ENCODE data around the gene SMOC1. TPM values are rescaled to one million over a fixed set of nuclear protein-coding genes. Genes with fewer than 3 reads are reported as not detected.

SMOC1 gene
- total RNA-seq, 1 donor from 2014 or later: 89.3 TPM

DNA sequence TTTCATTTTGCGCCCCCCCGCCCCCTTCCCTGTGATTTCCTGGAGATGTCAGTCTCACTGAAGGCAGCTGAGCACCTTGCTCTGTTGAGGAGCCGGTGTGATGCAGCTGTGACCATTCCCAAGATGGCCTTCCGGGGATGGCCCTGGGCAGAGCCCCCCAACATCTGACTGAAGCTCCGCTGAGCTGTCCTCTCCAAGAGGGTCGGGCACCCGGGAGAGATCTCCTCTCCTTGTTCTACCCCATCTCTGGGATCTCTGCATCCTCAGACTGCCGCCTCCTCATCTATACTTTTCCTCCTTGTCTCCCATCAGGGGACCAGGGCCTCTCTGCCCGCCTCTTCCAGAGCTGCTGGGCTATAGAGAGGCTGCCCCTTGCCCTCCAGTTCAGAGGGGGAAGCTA is 965 bp upstream of the SMOC1 start:
- H3K36me3 ChIP-seq: peaks cover 3% of the 10 kb centered on the region
- Mint-ChIP-seq H3K4me1 (peaks cover 46% of the 10 kb centered on the region), H3K4me3 (peak overlapping the region; percentile 80), H3K36me3 (peaks cover 2% of the 10 kb centered on the region), H3K9me3 (peaks cover 3% of the 10 kb centered on the region), H3K27me3 (ENCODE audit: insufficient read depth, low read depth) (peaks cover 3% of the 10 kb centered on the region), H3K27ac (no peak overlapping the region)
- H3K9me3 ChIP-seq (ENCODE audit: low read depth): no peaks in the 10 kb centered on the region
- TF ChIP-seq, protein P1, sequence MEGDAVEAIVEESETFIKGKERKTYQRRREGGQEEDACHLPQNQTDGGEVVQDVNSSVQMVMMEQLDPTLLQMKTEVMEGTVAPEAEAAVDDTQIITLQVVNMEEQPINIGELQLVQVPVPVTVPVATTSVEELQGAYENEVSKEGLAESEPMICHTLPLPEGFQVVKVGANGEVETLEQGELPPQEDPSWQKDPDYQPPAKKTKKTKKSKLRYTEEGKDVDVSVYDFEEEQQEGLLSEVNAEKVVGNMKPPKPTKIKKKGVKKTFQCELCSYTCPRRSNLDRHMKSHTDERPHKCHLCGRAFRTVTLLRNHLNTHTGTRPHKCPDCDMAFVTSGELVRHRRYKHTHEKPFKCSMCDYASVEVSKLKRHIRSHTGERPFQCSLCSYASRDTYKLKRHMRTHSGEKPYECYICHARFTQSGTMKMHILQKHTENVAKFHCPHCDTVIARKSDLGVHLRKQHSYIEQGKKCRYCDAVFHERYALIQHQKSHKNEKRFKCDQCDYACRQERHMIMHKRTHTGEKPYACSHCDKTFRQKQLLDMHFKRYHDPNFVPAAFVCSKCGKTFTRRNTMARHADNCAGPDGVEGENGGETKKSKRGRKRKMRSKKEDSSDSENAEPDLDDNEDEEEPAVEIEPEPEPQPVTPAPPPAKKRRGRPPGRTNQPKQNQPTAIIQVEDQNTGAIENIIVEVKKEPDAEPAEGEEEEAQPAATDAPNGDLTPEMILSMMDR (IDR thresholded peaks at IDR 0.05): no peak
- TF ChIP-seq EZH2phosphoT487 (IDR thresholded peaks at IDR 0.05) (no peak), EZH2 (IDR thresholded peaks at IDR 0.05) (no peak)
- H3K27me3 ChIP-seq: no peaks in the 10 kb centered on the region
- no peak overlapping the region for H3K9ac ChIP-seq
- H4K20me1 ChIP-seq (ENCODE audit: low read depth): peaks cover 34% of the 10 kb centered on the region
- H3K4me1 ChIP-seq: peaks cover 31% of the 10 kb centered on the region
- peaks cover 40% of the 10 kb centered on the region for H3K79me2 ChIP-seq (ENCODE audit: low read depth)
- H3F3A ChIP-seq (ENCODE audit: low read depth): peaks cover 46% of the 10 kb centered on the region
- H3K4me2 ChIP-seq: peak overlapping the region; percentile 24
- H3K4me3 ChIP-seq: no peak overlapping the region
- H3K27ac ChIP-seq: no peak overlapping the region
- peak; percentile 16 for DNase-seq (ENCODE audit: low spot score)
- H2AFZ ChIP-seq (replicated peaks): no peak overlapping the region

DNA sequence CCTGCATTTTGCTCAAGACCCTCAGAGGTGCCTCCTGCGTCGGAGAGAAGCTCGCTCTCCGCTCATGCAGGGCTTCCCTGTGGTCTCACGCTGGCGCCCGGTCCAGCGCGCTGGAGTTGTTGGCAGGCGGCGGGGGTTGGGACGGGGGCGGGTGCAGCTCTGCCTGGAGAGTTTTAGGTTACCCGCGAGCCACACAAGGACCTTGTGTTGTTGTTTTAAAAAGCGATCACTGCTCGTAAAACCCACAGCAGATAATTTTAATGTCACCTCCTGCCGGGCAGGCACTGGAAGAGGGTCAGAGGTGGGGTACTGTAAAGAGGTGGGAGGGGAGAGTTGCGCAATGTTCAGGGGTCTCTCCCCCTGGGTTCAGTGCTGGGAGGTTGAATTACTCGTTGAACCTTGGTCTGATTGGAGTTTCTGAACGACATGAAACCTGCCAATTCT is 850 bp downstream of the SMOC1 start:
- Histone ChIP-seq H3K4me2 (peak overlapping the region; percentile 98), H3K36me3 (peaks cover 15% of the 10 kb centered on the region), H3K9ac (peak overlapping the region; percentile 63), H3K9me3 (ENCODE audit: low read depth) (peaks cover 9% of the 10 kb centered on the region), H3K27ac (peak overlapping the region; percentile 34), H3K4me3 (peak overlapping the region; percentile 94), H3K79me2 (ENCODE audit: low read depth) (peaks cover 57% of the 10 kb centered on the region), H3F3A (ENCODE audit: low read depth) (peaks cover 48% of the 10 kb centered on the region), H3K27me3 (no peaks in the 10 kb centered on the region), H2AFZ (replicated peaks) (no peak overlapping the region), H3K4me1 (peaks cover 37% of the 10 kb centered on the region), H4K20me1 (ENCODE audit: low read depth) (peaks cover 48% of the 10 kb centered on the region)
- TF ChIP-seq EZH2 (IDR thresholded peaks at IDR 0.05) (no peak), EZH2phosphoT487 (IDR thresholded peaks at IDR 0.05) (no peak)
- TF ChIP-seq, protein P1 (IDR thresholded peaks at IDR 0.05): no peak
- H3K9me3 Mint-ChIP-seq: peaks cover 12% of the 10 kb centered on the region
- H3K4me1 Mint-ChIP-seq: peaks cover 47% of the 10 kb centered on the region
- DNase-seq (ENCODE audit: low spot score): peak; percentile 60
- H3K27me3 Mint-ChIP-seq (ENCODE audit: insufficient read depth, low read depth): peaks cover 5% of the 10 kb centered on the region
- peak overlapping the region; percentile 92 for H3K4me3 Mint-ChIP-seq
- peak overlapping the region; percentile 66 for H3K27ac Mint-ChIP-seq
- H3K36me3 Mint-ChIP-seq: peaks cover 11% of the 10 kb centered on the region

DNA sequence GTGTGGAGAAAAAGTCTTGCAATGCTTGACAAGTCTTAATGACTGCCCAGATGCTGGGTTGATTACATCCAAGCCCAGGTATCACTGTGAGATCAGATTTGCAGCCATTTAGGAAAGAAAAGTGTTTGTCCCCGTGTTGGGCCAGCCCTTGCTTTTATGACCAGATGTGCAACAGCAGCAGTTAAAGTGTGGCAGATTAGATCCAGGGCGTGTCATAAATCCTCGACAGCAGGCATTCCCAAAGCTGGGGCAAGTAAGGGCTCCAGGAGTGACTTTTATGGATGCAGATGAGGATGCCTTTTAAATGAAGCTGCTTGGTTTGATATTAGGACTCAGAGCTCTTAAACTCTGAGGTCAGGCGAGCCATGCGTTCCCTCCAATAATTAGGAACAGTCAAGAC is 1.7 kb downstream of the SMOC1 start:
- Histone ChIP-seq H3F3A (ENCODE audit: low read depth) (peaks cover 48% of the 10 kb centered on the region), H3K27ac (peak overlapping the region; percentile 86), H3K79me2 (ENCODE audit: low read depth) (peaks cover 64% of the 10 kb centered on the region), H3K27me3 (no peaks in the 10 kb centered on the region), H3K9ac (peak overlapping the region; percentile 63), H3K4me2 (peak overlapping the region; percentile 98), H4K20me1 (ENCODE audit: low read depth) (peaks cover 54% of the 10 kb centered on the region), H3K4me1 (peaks cover 43% of the 10 kb centered on the region), H2AFZ (replicated peaks) (no peak overlapping the region), H3K36me3 (peaks cover 15% of the 10 kb centered on the region), H3K4me3 (peak overlapping the region; percentile 94), H3K9me3 (ENCODE audit: low read depth) (peaks cover 9% of the 10 kb centered on the region)
- H3K36me3 Mint-ChIP-seq: peaks cover 11% of the 10 kb centered on the region
- H3K27ac Mint-ChIP-seq: no peak overlapping the region
- peak; percentile 10 for DNase-seq (ENCODE audit: low spot score)
- TF ChIP-seq EZH2phosphoT487 (IDR thresholded peaks at IDR 0.05): no peak
- no peak for TF ChIP-seq EZH2 (IDR thresholded peaks at IDR 0.05)
- TF ChIP-seq, protein P1 (IDR thresholded peaks at IDR 0.05): no peak
- H3K4me1 Mint-ChIP-seq: peaks cover 47% of the 10 kb centered on the region
- peak overlapping the region; percentile 92 for H3K4me3 Mint-ChIP-seq
- peaks cover 5% of the 10 kb centered on the region for H3K27me3 Mint-ChIP-seq (ENCODE audit: insufficient read depth, low read depth)
- H3K9me3 Mint-ChIP-seq: peaks cover 12% of the 10 kb centered on the region
